Occipital lobe (tissue), 2 donors: ENCODE results near the gene RAI1. TPM values are rescaled to one million over a fixed set of nuclear protein-coding genes. Genes with fewer than 3 reads are reported as not detected.

Experiments used
- DNase-seq: peaks from one replicate; lab custom pipeline; 2025; lab: John Stamatoyannopoulos, UW
- total RNA-seq: library from RNA; depleted of rRNA; stranded (reverse); fragments of >200 nt; gene quantifications from one replicate; pipeline ENCODE4 v1.2.3, GENCODE V29; 2014

The RAI1 gene
- total RNA-seq, 1 donor from 2014 or later, result 14.3 TPM

GRCh38 chr17:17814162-17815061 lies 133.2 kb downstream of the RAI1 start:
- DNase-seq, result no peak

GRCh38 chr17:17815062-17815406 lies 133.8 kb downstream of the RAI1 start:
- DNase-seq, result no peak

GRCh38 chr17:17815436-17816200 lies 134.4 kb downstream of the RAI1 start:
- no peak for DNase-seq

GRCh38 chr17:17816240-17816814 lies 135.1 kb downstream of the RAI1 start:
- peak; percentile 39 for DNase-seq

- no peak for DNase-seq
These were observed 135.7 kb downstream of the RAI1 start for GRCh38 chr17:17816831-17817551.

GRCh38 chr17:17817552-17817947 lies 136.3 kb downstream of the RAI1 start:
- DNase-seq, result no peak

- no peak for DNase-seq
These were observed 136.8 kb downstream of the RAI1 start for GRCh38 chr17:17818088-17818526.

GRCh38 chr17:17819111-17819510 lies 137.9 kb downstream of the RAI1 start:
- no peak for DNase-seq

- peak; percentile 28 for DNase-seq
These were observed 138.3 kb downstream of the RAI1 start for GRCh38 chr17:17819561-17819995.

- DNase-seq, result no peak
These were observed 138.8 kb downstream of the RAI1 start for GRCh38 chr17:17820046-17820445.

- DNase-seq, result no peak
These were observed 139.4 kb downstream of the RAI1 start for GRCh38 chr17:17820463-17821158.

- peak; percentile 76 for DNase-seq
These were observed 140.9 kb downstream of the RAI1 start for GRCh38 chr17:17822189-17822588.

- no peak for DNase-seq
These were observed 141.4 kb downstream of the RAI1 start for GRCh38 chr17:17822616-17823015.

- DNase-seq, result peak; percentile 77
These were observed 142.3 kb downstream of the RAI1 start for GRCh38 chr17:17823433-17824118.

GRCh38 chr17:17824119-17824782 lies 143.0 kb downstream of the RAI1 start:
- no peak for DNase-seq

GRCh38 chr17:17824783-17825614 lies 143.7 kb downstream of the RAI1 start:
- DNase-seq, result no peak

- DNase-seq, result no peak
These were observed 145.1 kb downstream of the RAI1 start for GRCh38 chr17:17826342-17826713.

- no peak for DNase-seq
These were observed 145.9 kb downstream of the RAI1 start for GRCh38 chr17:17826942-17827785.
